GM23248 (cell line): Measurements from ENCODE around the gene RMDN3. TPM values are rescaled to one million over a fixed set of nuclear protein-coding genes. Genes with fewer than 3 reads are reported as not detected.

Source experiments
- DNase-seq: peaks from one replicate; pipeline ENCODE4 v3.0.0-alpha.2; 2015
- H2AFZ ChIP-seq: fragments of 200-600 bp; sonication (generic); 2 replicates; pipeline ENCODE4 v1.6.1; 2016; ENCODE audit warnings: antibody characterized with exemption
- H3F3A ChIP-seq: fragments of 200-600 bp; sonication (generic); 2 replicates; pipeline ENCODE4 v1.6.1; 2016; ENCODE audit warnings: mild to moderate bottlenecking, antibody characterized with exemption, mixed run types; ENCODE audit not compliant: insufficient read depth
- H3K27ac ChIP-seq: fragments of 200-600 bp; sonication (generic); 2 replicates; pipeline ENCODE4 v1.5.1; 2016; ENCODE audit warnings: mild to moderate bottlenecking
- H3K27me3 ChIP-seq: fragments of 200-600 bp; sonication (generic); replicated peaks from 2 replicates; pipeline ENCODE4 v1.6.1; 2016; ENCODE audit warnings: mild to moderate bottlenecking; ENCODE audit not compliant: insufficient read depth
- H3K36me3 ChIP-seq: fragments of 200-600 bp; sonication (generic); 2 replicates; pipeline ENCODE4 v1.6.1; 2016; ENCODE audit warnings: low read depth, mild to moderate bottlenecking
- H3K4me1 ChIP-seq: fragments of 200-600 bp; sonication (generic); 2 replicates; pipeline ENCODE4 v1.6.1; 2016; ENCODE audit warnings: mild to moderate bottlenecking; ENCODE audit not compliant: insufficient read depth
- H3K4me2 ChIP-seq: fragments of 200-600 bp; sonication (generic); one replicate; pipeline ENCODE4 v1.6.1; 2016; ENCODE audit warnings: mild to moderate bottlenecking; ENCODE audit not compliant: unreplicated experiment
- H3K4me3 ChIP-seq: fragments of 200-600 bp; sonication (generic); 2 replicates; pipeline ENCODE4 v1.5.1; 2016; ENCODE audit warnings: mild to moderate bottlenecking
- H3K79me2 ChIP-seq: fragments of 200-600 bp; sonication (generic); 2 replicates; pipeline ENCODE4 v1.6.1; 2016; ENCODE audit warnings: mild to moderate bottlenecking; ENCODE audit not compliant: insufficient read depth
- H3K9ac ChIP-seq: fragments of 200-600 bp; sonication (generic); 2 replicates; pipeline ENCODE4 v1.6.1; 2016; ENCODE audit warnings: mild to moderate bottlenecking
- H3K9me2 ChIP-seq: fragments of 200-600 bp; sonication (generic); 2 replicates; pipeline ENCODE4 v1.6.1; 2016; ENCODE audit warnings: mixed run types, mild to moderate bottlenecking, moderate library complexity; ENCODE audit not compliant: insufficient read depth
- H3K9me3 ChIP-seq: fragments of 200-600 bp; sonication (generic); one replicate; pipeline ENCODE4 v1.6.1; 2017; ENCODE audit warnings: low read depth
- H4K20me1 ChIP-seq: fragments of 200-600 bp; sonication (generic); 2 replicates; pipeline ENCODE4 v1.6.0; 2016; ENCODE audit not compliant: insufficient read depth
- EZH2 ChIP-seq: fragments of 200-600 bp; sonication (generic); IDR thresholded peaks from 2 replicates; pipeline ENCODE4 v1.6.1; 2018; ENCODE audit warnings: antibody characterized with exemption, mild to moderate bottlenecking; ENCODE audit not compliant: insufficient read depth, poor library complexity, severe bottlenecking
- EZH2phosphoT487 ChIP-seq: fragments of 200-600 bp; sonication (generic); IDR thresholded peaks from 2 replicates; pipeline ENCODE4 v1.6.1; 2018; ENCODE audit warnings: antibody characterized with exemption, moderate library complexity, mild to moderate bottlenecking, low read depth; ENCODE audit not compliant: insufficient read depth
- WGBS, 2 experiments: methylation state at CpG; one replicate each; pipeline ENCODE4 v1.1.6; 2015 to 2017; ENCODE audit warnings: low lambda C conversion rate in 2 of 2, low coverage in 1 of 2; ENCODE audit errors: missing lambda C conversion rate in 2 of 2; 5-methylcytosine and 5-hydroxymethylcytosine counted together
- in situ Hi-C: fragments of 300-500 bp; cut with MboI; formaldehyde crosslinking; loops from 2 replicates; pipeline ENCODE4 v1.15.0; 2020
- polyA plus RNA-seq: library from polyadenylated mRNA; unstranded; fragments of >200 nt; fragmentation: Nextera tagmentation; extraction: Ambion mirVana; gene quantifications from 2 replicates; pipeline ENCODE4 v1.2.1, GENCODE V29; 2016
- total RNA-seq: library from RNA; depleted of rRNA; stranded (reverse); fragments of >200 nt; shearing (Covaris generic); gene quantifications from 2 replicates; pipeline ENCODE4 v1.2.3, GENCODE V29; 2014

Gene RMDN3
- total and polyA plus RNA-seq, 2 experiments from 2014 or later = 25.9 to 41.4 TPM

DNA sequence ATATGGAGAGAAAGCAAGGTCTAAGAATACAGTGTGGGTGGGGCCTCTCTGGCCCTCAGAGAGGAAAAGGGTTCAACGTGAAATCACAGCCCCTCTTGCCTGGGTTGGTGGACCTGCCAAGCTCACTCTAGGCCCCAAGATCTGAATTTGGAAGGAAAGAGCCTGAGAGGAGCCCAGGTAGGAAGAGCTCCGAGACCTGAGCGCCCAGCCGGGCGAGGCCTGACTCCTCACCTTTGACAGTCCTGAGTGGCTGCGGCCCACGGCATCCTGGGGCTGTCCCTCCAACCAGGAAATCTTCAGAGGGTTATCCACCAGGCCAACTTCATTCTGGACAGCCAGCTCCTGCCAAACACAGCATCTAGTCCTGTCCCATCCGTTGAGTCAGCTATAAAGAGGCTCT, 18.4 kb upstream of the RMDN3 start:
- no peaks in the 10 kb centered on the region for H3K27me3 ChIP-seq
- H3K27ac ChIP-seq = no peak overlapping the region
- H3K9ac ChIP-seq = no peak overlapping the region
- in situ Hi-C loops = no loop called here
- peaks cover 12% of the 10 kb centered on the region for H3K4me1 ChIP-seq
- H2AFZ ChIP-seq = no peak overlapping the region
- no peaks in the 10 kb centered on the region for H3K9me3 ChIP-seq
- H3K4me2 ChIP-seq = no peak overlapping the region
- no peak for DNase-seq
- 94 to 98% methylated on average over 8 of the region's 8 CpGs for WGBS, 2 experiments
- H4K20me1 ChIP-seq = no peaks in the 10 kb centered on the region
- H3K79me2 ChIP-seq = no peaks in the 10 kb centered on the region
- H3K4me3 ChIP-seq = no peak overlapping the region
- TF ChIP-seq EZH2phosphoT487 = no peak
- TF ChIP-seq EZH2 = no peak
- H3K9me2 ChIP-seq = no peaks in the 10 kb centered on the region
- H3K36me3 ChIP-seq = peaks cover 10% of the 10 kb centered on the region; the same call in 1 of the 2 replicates
- H3F3A ChIP-seq = no peaks in the 10 kb centered on the region

DNA sequence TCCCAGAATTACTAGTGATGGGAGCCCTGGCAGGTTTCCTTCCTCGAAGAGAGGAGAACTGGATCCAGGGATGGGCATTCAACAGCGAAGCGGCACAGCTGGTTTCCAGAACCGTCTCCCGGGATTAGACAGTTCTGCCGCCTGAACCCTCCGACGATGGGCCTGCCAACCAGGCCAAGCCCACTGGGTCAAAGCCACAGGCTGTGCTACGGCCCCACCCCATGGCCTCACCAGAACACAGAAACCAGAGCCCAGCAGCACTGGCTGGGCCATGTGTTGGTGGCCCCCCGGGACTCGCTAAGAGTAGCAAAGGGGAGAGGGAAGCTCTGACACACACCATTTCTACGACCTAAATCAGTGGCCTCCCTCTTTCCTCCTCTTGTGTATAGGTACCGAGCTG, 17.0 kb upstream of the RMDN3 start:
- no peak for TF ChIP-seq EZH2
- TF ChIP-seq EZH2phosphoT487 = no peak
- H2AFZ ChIP-seq = no peak overlapping the region
- no peaks in the 10 kb centered on the region for H3K9me2 ChIP-seq
- H3K4me3 ChIP-seq = no peak overlapping the region
- no peaks in the 10 kb centered on the region for H3F3A ChIP-seq
- H3K9ac ChIP-seq = no peak overlapping the region
- no peak for DNase-seq
- H3K4me2 ChIP-seq = no peak overlapping the region
- WGBS, 2 experiments = 36 to 48% methylated on average over 12 to 13 of the region's 13 CpGs
- peaks cover 4% of the 10 kb centered on the region; the same call in 1 of the 2 replicates for H3K36me3 ChIP-seq
- no peak overlapping the region for H3K27ac ChIP-seq
- H4K20me1 ChIP-seq = no peaks in the 10 kb centered on the region
- H3K9me3 ChIP-seq = no peaks in the 10 kb centered on the region
- in situ Hi-C loops = no loop called here
- H3K79me2 ChIP-seq = no peaks in the 10 kb centered on the region
- H3K27me3 ChIP-seq = no peaks in the 10 kb centered on the region
- peaks cover 9% of the 10 kb centered on the region for H3K4me1 ChIP-seq

DNA sequence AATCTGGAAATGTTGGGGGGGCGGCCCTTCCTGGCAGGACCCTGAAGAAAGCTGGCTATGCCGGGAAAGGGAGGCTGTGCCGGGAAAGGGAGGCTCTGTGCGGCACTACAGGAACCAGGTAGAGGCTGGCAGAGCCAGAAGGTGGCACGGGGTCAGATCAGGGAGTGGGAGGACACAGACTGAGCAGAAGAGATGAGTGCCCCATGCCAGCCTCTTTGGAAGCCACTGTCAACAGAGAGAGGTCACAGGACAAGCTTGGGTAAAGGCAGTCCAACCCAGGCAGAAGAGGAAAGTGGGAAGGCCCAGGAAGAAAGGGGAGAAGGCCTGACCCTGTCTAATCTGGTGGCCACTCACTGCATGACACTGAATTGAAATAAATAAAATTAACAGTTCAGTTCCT, 16.2 kb upstream of the RMDN3 start:
- no peak overlapping the region for H3K4me3 ChIP-seq
- H3F3A ChIP-seq = peaks cover 4% of the 10 kb centered on the region; the same call in 1 of the 2 replicates
- no peak for TF ChIP-seq EZH2
- TF ChIP-seq EZH2phosphoT487 = no peak
- no peaks in the 10 kb centered on the region for H3K79me2 ChIP-seq
- in situ Hi-C loops = no loop called here
- no peak overlapping the region for H3K9ac ChIP-seq
- peaks cover 4% of the 10 kb centered on the region; the same call in 1 of the 2 replicates for H3K36me3 ChIP-seq
- H3K27me3 ChIP-seq = no peaks in the 10 kb centered on the region
- WGBS, 2 experiments = 87 to 92% methylated on average over 5 of the region's 5 CpGs
- H4K20me1 ChIP-seq = no peaks in the 10 kb centered on the region
- no peak overlapping the region for H3K27ac ChIP-seq
- H3K9me3 ChIP-seq = no peaks in the 10 kb centered on the region
- H3K9me2 ChIP-seq = no peaks in the 10 kb centered on the region
- no peak overlapping the region for H2AFZ ChIP-seq
- peaks cover 7% of the 10 kb centered on the region for H3K4me1 ChIP-seq
- H3K4me2 ChIP-seq = no peak overlapping the region
- no peak for DNase-seq

- H3K4me2 ChIP-seq = no peak overlapping the region
- no peak overlapping the region for H2AFZ ChIP-seq
- peaks cover 15% of the 10 kb centered on the region for H3K4me1 ChIP-seq
- no peaks in the 10 kb centered on the region for H3K9me3 ChIP-seq
- 92 to 94% methylated on average over 9 to 17 of the region's 17 CpGs for WGBS, 2 experiments
- H3K4me3 ChIP-seq = no peak overlapping the region
- H3F3A ChIP-seq = peaks cover 12% of the 10 kb centered on the region
- H3K27ac ChIP-seq = no peak overlapping the region
- H3K9ac ChIP-seq = no peak overlapping the region
- H4K20me1 ChIP-seq = no peaks in the 10 kb centered on the region
- TF ChIP-seq EZH2phosphoT487 = no peak
- no peak for TF ChIP-seq EZH2
- peaks cover 4% of the 10 kb centered on the region; the same call in 1 of the 2 replicates for H3K36me3 ChIP-seq
- in situ Hi-C loops = no loop called here
- H3K79me2 ChIP-seq = no peaks in the 10 kb centered on the region
- DNase-seq = no peak
- no peaks in the 10 kb centered on the region for H3K9me2 ChIP-seq
- no peaks in the 10 kb centered on the region for H3K27me3 ChIP-seq
Observed at GRCh38 chr15:40770147-40770721, 15.2 kb upstream of the RMDN3 start.
